Measurements from ENCODE around the gene CDKL5.

CDKL5 gene

DNA sequence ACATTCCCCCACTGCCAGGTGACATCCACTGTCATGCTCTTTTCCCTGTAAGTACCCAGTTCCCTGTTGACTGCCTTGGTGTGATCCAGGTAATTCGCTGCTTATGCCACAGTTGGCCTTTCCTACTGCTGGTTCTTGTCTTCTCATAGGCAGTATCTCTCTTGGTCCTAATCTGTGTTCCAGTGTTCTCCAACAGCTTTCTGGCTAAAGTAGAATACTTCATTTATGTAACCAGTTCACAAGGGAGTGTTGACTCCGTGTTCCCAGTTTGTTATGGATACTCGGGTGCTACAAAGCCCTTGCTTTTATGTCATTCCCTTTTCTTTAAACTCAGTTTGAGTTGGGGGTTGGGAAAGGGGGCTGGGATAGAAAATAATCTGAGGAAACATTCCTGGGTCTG, 148.1 kb downstream of the CDKL5 start:
- Histone ChIP-seq H3K9me3 (ENCODE audit: insufficient read depth, low read depth, low read length) (no peaks in the 10 kb centered on the region), H3F3A (ENCODE audit: low read depth) (no peaks in the 10 kb centered on the region), H2AFZ (ENCODE audit: low read length) (no peak overlapping the region), H3K9me2 (replicated peaks; ENCODE audit: low read depth, low read length) (no peaks in the 10 kb centered on the region), H3K4me2 (ENCODE audit: low read depth, low read length, poor library complexity, severe bottlenecking) (no peak overlapping the region), H3K79me2 (ENCODE audit: insufficient read depth, low read length) (no peaks in the 10 kb centered on the region), H3K4me3 (ENCODE audit: low read length, poor library complexity, severe bottlenecking) (no peak overlapping the region), H3K9ac (ENCODE audit: low read depth, low read length, poor library complexity, severe bottlenecking) (no peak overlapping the region), H3K4me1 (ENCODE audit: insufficient read depth, low read length, poor library complexity, severe bottlenecking) (no peaks in the 10 kb centered on the region), H3K27me3 (ENCODE audit: insufficient read depth, low read length, poor library complexity, severe bottlenecking) (no peaks in the 10 kb centered on the region), H4K20me1 (ENCODE audit: insufficient read depth, low read length, poor library complexity, severe bottlenecking) (no peaks in the 10 kb centered on the region), H3K36me3 (ENCODE audit: insufficient read depth, low read length) (no peaks in the 10 kb centered on the region)
- TF ChIP-seq, protein P1, sequence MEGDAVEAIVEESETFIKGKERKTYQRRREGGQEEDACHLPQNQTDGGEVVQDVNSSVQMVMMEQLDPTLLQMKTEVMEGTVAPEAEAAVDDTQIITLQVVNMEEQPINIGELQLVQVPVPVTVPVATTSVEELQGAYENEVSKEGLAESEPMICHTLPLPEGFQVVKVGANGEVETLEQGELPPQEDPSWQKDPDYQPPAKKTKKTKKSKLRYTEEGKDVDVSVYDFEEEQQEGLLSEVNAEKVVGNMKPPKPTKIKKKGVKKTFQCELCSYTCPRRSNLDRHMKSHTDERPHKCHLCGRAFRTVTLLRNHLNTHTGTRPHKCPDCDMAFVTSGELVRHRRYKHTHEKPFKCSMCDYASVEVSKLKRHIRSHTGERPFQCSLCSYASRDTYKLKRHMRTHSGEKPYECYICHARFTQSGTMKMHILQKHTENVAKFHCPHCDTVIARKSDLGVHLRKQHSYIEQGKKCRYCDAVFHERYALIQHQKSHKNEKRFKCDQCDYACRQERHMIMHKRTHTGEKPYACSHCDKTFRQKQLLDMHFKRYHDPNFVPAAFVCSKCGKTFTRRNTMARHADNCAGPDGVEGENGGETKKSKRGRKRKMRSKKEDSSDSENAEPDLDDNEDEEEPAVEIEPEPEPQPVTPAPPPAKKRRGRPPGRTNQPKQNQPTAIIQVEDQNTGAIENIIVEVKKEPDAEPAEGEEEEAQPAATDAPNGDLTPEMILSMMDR (conservative IDR thresholded peaks at IDR 0.05; ENCODE audit: low read length) = no peak
- TF ChIP-seq EZH2phosphoT487 (IDR thresholded peaks at IDR 0.05; ENCODE audit: borderline replicate concordance) = no peak

DNA sequence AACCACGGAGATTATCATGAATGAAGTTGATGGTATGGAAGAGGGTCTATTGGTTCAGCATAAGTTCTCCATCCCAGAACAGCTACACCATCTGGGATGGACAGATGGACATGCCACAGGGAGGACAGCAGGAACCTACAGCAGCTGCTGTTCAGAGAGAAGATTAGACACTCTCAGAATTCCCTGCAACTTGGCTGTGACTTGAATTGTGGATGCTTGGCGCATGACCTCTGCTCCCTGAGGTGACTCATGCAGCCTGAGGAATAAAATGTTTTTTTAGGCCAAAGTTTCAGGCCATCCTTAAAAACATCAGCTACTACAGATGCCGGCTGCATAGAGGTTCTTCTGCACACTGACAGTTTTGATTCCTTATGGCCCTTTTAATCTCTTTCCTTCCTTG, 149.2 kb downstream of the CDKL5 start:
- no peaks in the 10 kb centered on the region for H3K9me3 ChIP-seq (ENCODE audit: insufficient read depth, low read depth, low read length)
- H3K9me2 ChIP-seq (replicated peaks; ENCODE audit: low read depth, low read length) = no peaks in the 10 kb centered on the region
- TF ChIP-seq, protein P1 (conservative IDR thresholded peaks at IDR 0.05; ENCODE audit: low read length) = no peak
- no peaks in the 10 kb centered on the region for H3K36me3 ChIP-seq (ENCODE audit: insufficient read depth, low read length)
- H3K4me3 ChIP-seq (ENCODE audit: low read length, poor library complexity, severe bottlenecking) = no peak overlapping the region
- no peak overlapping the region for H3K4me2 ChIP-seq (ENCODE audit: low read depth, low read length, poor library complexity, severe bottlenecking)
- H4K20me1 ChIP-seq (ENCODE audit: insufficient read depth, low read length, poor library complexity, severe bottlenecking) = no peaks in the 10 kb centered on the region
- no peak overlapping the region for H2AFZ ChIP-seq (ENCODE audit: low read length)
- H3F3A ChIP-seq (ENCODE audit: low read depth) = no peaks in the 10 kb centered on the region
- H3K79me2 ChIP-seq (ENCODE audit: insufficient read depth, low read length) = no peaks in the 10 kb centered on the region
- no peaks in the 10 kb centered on the region for H3K27me3 ChIP-seq (ENCODE audit: insufficient read depth, low read length, poor library complexity, severe bottlenecking)
- no peak overlapping the region for H3K9ac ChIP-seq (ENCODE audit: low read depth, low read length, poor library complexity, severe bottlenecking)
- no peaks in the 10 kb centered on the region for H3K4me1 ChIP-seq (ENCODE audit: insufficient read depth, low read length, poor library complexity, severe bottlenecking)

DNA sequence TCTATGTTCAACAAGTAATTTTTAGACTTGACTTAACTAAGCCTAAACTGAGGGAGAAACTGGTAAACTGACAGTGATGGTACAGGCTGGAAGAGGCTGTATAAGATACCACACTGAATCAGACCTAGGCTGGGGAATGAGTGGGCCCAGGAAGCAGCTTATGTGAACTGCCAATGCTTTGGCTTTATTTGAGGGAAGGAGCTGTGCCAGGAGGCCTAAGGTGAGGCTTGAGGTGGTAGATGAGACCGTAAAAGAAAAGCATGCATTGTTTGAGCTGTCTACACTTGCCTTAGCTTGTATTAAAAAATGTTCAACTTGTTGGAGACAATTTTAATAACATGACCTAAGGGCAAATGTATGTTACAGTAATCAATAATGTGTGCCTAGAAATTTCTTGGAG, 150.3 kb downstream of the CDKL5 start:
- Histone ChIP-seq H3K36me3 (ENCODE audit: insufficient read depth, low read length) (no peaks in the 10 kb centered on the region), H2AFZ (ENCODE audit: low read length) (no peak overlapping the region), H4K20me1 (ENCODE audit: insufficient read depth, low read length, poor library complexity, severe bottlenecking) (no peaks in the 10 kb centered on the region), H3K9me2 (replicated peaks; ENCODE audit: low read depth, low read length) (no peaks in the 10 kb centered on the region), H3K79me2 (ENCODE audit: insufficient read depth, low read length) (no peaks in the 10 kb centered on the region), H3K4me1 (ENCODE audit: insufficient read depth, low read length, poor library complexity, severe bottlenecking) (no peaks in the 10 kb centered on the region), H3K4me3 (ENCODE audit: low read length, poor library complexity, severe bottlenecking) (no peak overlapping the region), H3K9me3 (ENCODE audit: insufficient read depth, low read depth, low read length) (no peaks in the 10 kb centered on the region), H3F3A (ENCODE audit: low read depth) (no peaks in the 10 kb centered on the region), H3K9ac (ENCODE audit: low read depth, low read length, poor library complexity, severe bottlenecking) (no peak overlapping the region), H3K4me2 (ENCODE audit: low read depth, low read length, poor library complexity, severe bottlenecking) (no peak overlapping the region), H3K27me3 (ENCODE audit: insufficient read depth, low read length, poor library complexity, severe bottlenecking) (no peaks in the 10 kb centered on the region)
- TF ChIP-seq EZH2phosphoT487 (IDR thresholded peaks at IDR 0.05; ENCODE audit: borderline replicate concordance) = no peak
- TF ChIP-seq, protein P1 (conservative IDR thresholded peaks at IDR 0.05; ENCODE audit: low read length) = no peak
